Adrenal gland (tissue), 5 donors: ENCODE measurements around the gene LAPTM5.

Experiments used
- POLR2A ChIP-seq, 2 donors: fragments of 450-650 bp; IDR thresholded peaks; one replicate each; pipeline ENCODE4 v1.6.1; 2017; ENCODE audit warnings: antibody characterized with exemption in 2 of 2, mild to moderate bottlenecking in 2 of 2, moderate library complexity in 1 of 2
- TF ChIP-seq, protein P1 (sequence below), 6 experiments: fragments of 450-650 bp in 4 of 6; fragments of 200-600 bp in 2 of 6; sonication (generic) in 1 of 6; IDR thresholded peaks; 1 replicate in 5 of 6; 2 replicates in 1 of 6; pipeline versions ENCODE4 v1.5.1 to v1.8.0; 2016 to 2021; ENCODE audit warnings: antibody characterized with exemption in 6 of 6, mild to moderate bottlenecking in 2 of 6, moderate library complexity in 1 of 6
- donor health status: DM: no; HTN: no; CAD: no.

GRCh38 chr1:30745834-30746208, 11.8 kb downstream of the LAPTM5 start:
- TF ChIP-seq, protein P1, sequence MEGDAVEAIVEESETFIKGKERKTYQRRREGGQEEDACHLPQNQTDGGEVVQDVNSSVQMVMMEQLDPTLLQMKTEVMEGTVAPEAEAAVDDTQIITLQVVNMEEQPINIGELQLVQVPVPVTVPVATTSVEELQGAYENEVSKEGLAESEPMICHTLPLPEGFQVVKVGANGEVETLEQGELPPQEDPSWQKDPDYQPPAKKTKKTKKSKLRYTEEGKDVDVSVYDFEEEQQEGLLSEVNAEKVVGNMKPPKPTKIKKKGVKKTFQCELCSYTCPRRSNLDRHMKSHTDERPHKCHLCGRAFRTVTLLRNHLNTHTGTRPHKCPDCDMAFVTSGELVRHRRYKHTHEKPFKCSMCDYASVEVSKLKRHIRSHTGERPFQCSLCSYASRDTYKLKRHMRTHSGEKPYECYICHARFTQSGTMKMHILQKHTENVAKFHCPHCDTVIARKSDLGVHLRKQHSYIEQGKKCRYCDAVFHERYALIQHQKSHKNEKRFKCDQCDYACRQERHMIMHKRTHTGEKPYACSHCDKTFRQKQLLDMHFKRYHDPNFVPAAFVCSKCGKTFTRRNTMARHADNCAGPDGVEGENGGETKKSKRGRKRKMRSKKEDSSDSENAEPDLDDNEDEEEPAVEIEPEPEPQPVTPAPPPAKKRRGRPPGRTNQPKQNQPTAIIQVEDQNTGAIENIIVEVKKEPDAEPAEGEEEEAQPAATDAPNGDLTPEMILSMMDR (IDR thresholded peaks at IDR 0.05): no peak
- TF ChIP-seq POLR2A (IDR thresholded peaks at IDR 0.05): no peak
